ENCODE data around the gene UBAP1L. TPM values are rescaled to one million over a fixed set of nuclear protein-coding genes. Genes with fewer than 3 reads are reported as not detected.

The UBAP1L gene
- total and polyA plus RNA-seq, 3 donors from 2014 or later = 3.7 to 12.1 (median 11.3) TPM

DNA sequence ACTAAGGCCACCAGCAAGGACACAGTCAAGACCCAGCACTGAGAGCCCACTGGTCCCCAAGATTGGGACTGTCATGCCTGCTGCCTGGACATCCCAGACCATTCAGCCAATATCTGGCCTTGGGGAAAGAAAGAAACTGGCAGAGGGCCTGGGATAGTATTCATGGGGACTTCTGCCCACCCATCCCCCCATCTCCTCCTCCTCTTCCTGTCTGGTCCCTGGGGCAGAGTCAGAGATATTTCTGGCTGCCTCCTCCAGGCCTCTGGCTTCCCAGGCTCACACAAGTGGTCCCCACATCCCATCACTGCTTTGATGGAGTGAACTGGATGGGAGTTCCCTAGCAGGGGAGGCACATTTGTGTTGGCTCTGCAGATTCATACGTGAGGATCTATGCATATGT, 43.0 kb downstream of the UBAP1L start:
- Histone ChIP-seq H3K4me3 (no peak overlapping the region), H3K4me1 (peaks cover 30% of the 10 kb centered on the region), H3K36me3 (ENCODE audit: low read depth, missing control alignments) (no peaks in the 10 kb centered on the region), H3K9me3 (no peaks in the 10 kb centered on the region), H3K27ac (peak overlapping the region in 1 of 2 donors; percentile 28), H3K27me3 (no peaks in the 10 kb centered on the region)
- peak; percentile 52 for DNase-seq
- no peak for TF ChIP-seq POLR2A (IDR thresholded peaks at IDR 0.05)
- TF ChIP-seq, protein P1, sequence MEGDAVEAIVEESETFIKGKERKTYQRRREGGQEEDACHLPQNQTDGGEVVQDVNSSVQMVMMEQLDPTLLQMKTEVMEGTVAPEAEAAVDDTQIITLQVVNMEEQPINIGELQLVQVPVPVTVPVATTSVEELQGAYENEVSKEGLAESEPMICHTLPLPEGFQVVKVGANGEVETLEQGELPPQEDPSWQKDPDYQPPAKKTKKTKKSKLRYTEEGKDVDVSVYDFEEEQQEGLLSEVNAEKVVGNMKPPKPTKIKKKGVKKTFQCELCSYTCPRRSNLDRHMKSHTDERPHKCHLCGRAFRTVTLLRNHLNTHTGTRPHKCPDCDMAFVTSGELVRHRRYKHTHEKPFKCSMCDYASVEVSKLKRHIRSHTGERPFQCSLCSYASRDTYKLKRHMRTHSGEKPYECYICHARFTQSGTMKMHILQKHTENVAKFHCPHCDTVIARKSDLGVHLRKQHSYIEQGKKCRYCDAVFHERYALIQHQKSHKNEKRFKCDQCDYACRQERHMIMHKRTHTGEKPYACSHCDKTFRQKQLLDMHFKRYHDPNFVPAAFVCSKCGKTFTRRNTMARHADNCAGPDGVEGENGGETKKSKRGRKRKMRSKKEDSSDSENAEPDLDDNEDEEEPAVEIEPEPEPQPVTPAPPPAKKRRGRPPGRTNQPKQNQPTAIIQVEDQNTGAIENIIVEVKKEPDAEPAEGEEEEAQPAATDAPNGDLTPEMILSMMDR (IDR thresholded peaks at IDR 0.05) = no peak
- intact Hi-C loops (cut with DNase I; ENCODE audit: low total_unique reads) = no loop called here
- WGBS, 2 donors = 20 to 33% methylated on average over 1 of the region's 1 CpG

DNA sequence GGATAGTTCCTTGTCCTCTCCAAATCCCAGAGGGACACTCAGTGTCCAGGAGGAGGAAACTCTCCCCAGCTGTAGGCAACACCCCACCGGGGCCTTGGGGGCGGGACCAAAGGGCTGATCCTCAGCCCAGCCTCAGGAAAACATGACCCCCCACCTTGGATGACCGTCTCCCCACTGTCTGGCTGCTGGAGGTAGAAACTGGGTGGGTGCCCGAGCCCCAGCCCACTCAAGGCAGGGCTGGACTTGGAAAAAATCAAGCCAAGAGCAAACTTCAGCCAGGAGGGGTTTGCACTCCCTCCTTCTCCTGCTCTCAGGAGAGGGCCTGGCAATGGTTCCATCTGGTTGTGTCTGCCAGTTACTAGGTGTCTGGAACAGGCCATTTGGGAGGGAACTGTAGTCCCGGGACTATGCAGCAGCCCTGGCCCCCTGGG, 43.6 kb downstream of the UBAP1L start:
- intact Hi-C loops (cut with DNase I; ENCODE audit: low total_unique reads) = no loop called here
- DNase-seq = peak; percentile 81
- H3K4me1 ChIP-seq = peaks cover 35% of the 10 kb centered on the region

DNA sequence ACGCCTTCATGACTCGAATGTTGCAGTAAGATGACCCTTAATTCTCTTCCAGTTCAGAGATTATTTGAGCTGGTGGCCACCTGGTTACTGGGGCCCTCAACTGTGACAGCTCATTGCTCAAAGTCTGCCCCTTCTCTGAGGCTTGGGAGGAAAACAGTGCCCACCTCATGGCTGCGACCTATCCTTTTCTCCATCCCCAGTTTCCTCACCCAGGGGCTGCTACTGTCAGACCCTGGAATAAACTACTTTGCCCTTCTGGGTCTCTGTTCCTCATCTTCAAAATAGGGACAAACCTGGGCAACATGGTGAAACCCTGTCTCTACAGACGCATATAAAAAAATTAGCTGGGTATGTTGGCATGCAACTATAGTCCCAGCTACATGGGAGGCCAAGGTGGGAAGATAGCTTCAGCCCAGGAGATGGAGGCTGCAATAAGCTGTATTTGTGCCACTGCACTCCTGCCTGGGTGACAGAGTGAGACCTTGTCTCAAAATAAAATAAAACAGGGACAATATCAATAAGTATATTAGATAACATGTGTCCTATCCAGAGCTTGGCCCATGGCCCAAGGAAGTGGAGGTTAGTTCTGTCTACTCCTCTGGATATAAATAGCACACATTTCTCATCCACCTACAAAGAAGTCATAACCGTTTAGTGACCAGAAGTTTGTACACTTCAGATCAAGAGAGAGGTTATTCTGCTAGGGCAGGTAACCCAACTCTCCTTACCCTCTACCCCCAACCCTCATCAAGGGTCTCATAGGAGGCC, 45.0 kb downstream of the UBAP1L start:
- DNase-seq = no peak
- intact Hi-C loops (cut with DNase I; ENCODE audit: low total_unique reads) = no loop called here
- Histone ChIP-seq H3K4me3 (no peak overlapping the region), H3K27ac (peak overlapping the region in 1 of 2 donors; percentile 28), H3K36me3 (ENCODE audit: low read depth, missing control alignments) (no peaks in the 10 kb centered on the region), H3K9me3 (no peaks in the 10 kb centered on the region), H3K4me1 (peaks cover 46% of the 10 kb centered on the region), H3K27me3 (no peaks in the 10 kb centered on the region)
- TF ChIP-seq, protein P1 (IDR thresholded peaks at IDR 0.05) = no peak
- no peak for TF ChIP-seq POLR2A (IDR thresholded peaks at IDR 0.05)
- WGBS, 2 donors = 61 to 62% methylated on average over 5 of the region's 5 CpGs

More for the DNA sequence above, 43.6 kb downstream of the UBAP1L start:
- no peaks in the 10 kb centered on the region for H3K9me3 ChIP-seq
- WGBS, 2 donors = 20 to 39% methylated on average over 2 to 5 of the region's 5 CpGs
- no peaks in the 10 kb centered on the region for H3K27me3 ChIP-seq
- no peaks in the 10 kb centered on the region for H3K36me3 ChIP-seq (ENCODE audit: low read depth, missing control alignments)
- no peak overlapping the region for H3K4me3 ChIP-seq
- peak overlapping the region; percentile 13 to 28 for H3K27ac ChIP-seq
- TF ChIP-seq, protein P1 (IDR thresholded peaks at IDR 0.05) = no peak
- TF ChIP-seq POLR2A (IDR thresholded peaks at IDR 0.05) = no peak

DNA sequence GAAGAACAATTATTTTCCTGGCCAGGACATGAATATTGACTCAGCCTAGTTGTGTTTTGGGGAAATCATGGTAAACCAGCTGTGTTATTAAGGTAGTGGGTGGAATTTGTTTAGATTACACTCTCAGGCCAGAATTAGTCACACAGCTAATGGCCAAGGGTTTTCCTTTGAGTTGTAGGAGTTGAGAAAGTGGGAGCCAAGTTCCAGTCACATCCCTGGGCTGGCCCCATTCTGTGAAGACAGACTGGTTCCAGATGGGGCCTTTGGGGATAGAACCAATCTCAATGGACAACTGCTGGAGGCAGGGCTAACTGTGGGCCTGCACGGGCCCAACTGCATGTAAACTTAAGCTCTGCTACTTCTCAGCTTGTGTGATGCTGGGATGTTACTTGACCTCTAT, 45.8 kb downstream of the UBAP1L start:
- Histone ChIP-seq H3K4me1 (peaks cover 54% of the 10 kb centered on the region), H3K4me3 (no peak overlapping the region), H3K36me3 (ENCODE audit: low read depth, missing control alignments) (no peaks in the 10 kb centered on the region), H3K9me3 (no peaks in the 10 kb centered on the region), H3K27me3 (no peaks in the 10 kb centered on the region), H3K27ac (peak overlapping the region; percentile 37 to 88)
- 44 to 56% methylated on average over 1 of the region's 1 CpG for WGBS, 2 donors
- TF ChIP-seq POLR2A (IDR thresholded peaks at IDR 0.05) = no peak
- TF ChIP-seq, protein P1 (IDR thresholded peaks at IDR 0.05) = no peak
- DNase-seq = no peak
- intact Hi-C loops (cut with DNase I; ENCODE audit: low total_unique reads) = no loop called here

DNA sequence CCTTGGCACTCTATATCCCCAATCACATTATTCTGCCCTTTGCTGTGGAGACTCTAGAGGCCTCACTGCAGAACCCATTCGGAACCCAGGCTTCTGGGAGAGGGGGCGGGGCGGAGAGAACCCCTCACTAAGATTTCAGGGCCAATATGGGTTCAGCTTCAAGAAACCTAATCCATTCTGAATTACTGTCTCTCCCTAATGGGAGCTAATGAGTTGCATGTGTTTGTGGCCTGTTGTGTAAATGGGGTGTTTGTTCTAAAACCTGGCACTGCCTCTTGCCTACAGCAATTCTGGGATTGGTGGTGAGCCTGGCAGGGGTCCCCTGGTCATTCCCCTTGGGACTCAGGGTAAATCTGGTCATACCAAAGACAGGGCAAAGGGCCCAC, 46.6 kb downstream of the UBAP1L start:
- DNase-seq = no peak
- peak overlapping the region in 1 of 2 donors; percentile 75 for H3K4me3 ChIP-seq
- TF ChIP-seq POLR2A (IDR thresholded peaks at IDR 0.05) = no peak
- TF ChIP-seq, protein P1 (IDR thresholded peaks at IDR 0.05) = no peak
- no peaks in the 10 kb centered on the region for H3K9me3 ChIP-seq
- no peaks in the 10 kb centered on the region for H3K36me3 ChIP-seq (ENCODE audit: low read depth, missing control alignments)
- H3K27me3 ChIP-seq = no peaks in the 10 kb centered on the region
- H3K27ac ChIP-seq = peak overlapping the region; percentile 86 to 88
- WGBS, 2 donors = 42 to 51% methylated on average over 3 of the region's 3 CpGs
- H3K4me1 ChIP-seq = peaks cover 62% of the 10 kb centered on the region
- intact Hi-C loops (cut with DNase I; ENCODE audit: low total_unique reads) = no loop called here

All from testis (tissue), 3 donors.